Type B pancreatic cell (in vitro differentiated cells): ENCODE measurements around the gene NRIP1. TPM values are rescaled to one million over a fixed set of nuclear protein-coding genes. Genes with fewer than 3 reads are reported as not detected.

Experiments
- DNase-seq: peaks from one replicate; pipeline ENCODE4 v3.0.0; 2021; ENCODE audit warnings: mixed read lengths; ENCODE audit not compliant: unreplicated experiment; ENCODE audit errors: extremely low spot score
- H3K27ac Mint-ChIP-seq: 2 replicates; pipeline ENCODE4 v1.8.0; 2021; ENCODE audit warnings: mild to moderate bottlenecking, mixed read lengths
- H3K27me3 Mint-ChIP-seq: 2 replicates; pipeline ENCODE4 v1.8.0; 2021; ENCODE audit warnings: mixed read lengths
- H3K36me3 Mint-ChIP-seq: 2 replicates; pipeline ENCODE4 v1.8.0; 2021; ENCODE audit warnings: mixed read lengths
- H3K4me1 Mint-ChIP-seq: one replicate; pipeline ENCODE4 v1.8.0; 2021; ENCODE audit warnings: mixed read lengths; ENCODE audit not compliant: unreplicated experiment
- H3K4me3 Mint-ChIP-seq: 2 replicates; pipeline ENCODE4 v1.8.0; 2021; ENCODE audit warnings: mild to moderate bottlenecking, mixed read lengths
- H3K9me3 Mint-ChIP-seq: 2 replicates; pipeline ENCODE4 v1.8.0; 2021; ENCODE audit warnings: mixed read lengths
- CTCF ChIP-seq: fragments of 200-600 bp; sonication (generic); conservative IDR thresholded peaks from 2 replicates; pipeline ENCODE4 v1.5.0; 2021; ENCODE audit warnings: antibody characterized with exemption, mild to moderate bottlenecking
- total RNA-seq: library from RNA; stranded (reverse); gene quantifications from 2 replicates; pipeline ENCODE4 v1.2.1, GENCODE V29; 2021; ENCODE audit warnings: low replicate concordance

The NRIP1 gene
- total RNA-seq, 1 donor from 2014 or later, result 88.6 TPM

- Mint-ChIP-seq H3K4me1 (peaks cover 4% of the 10 kb centered on the region), H3K27me3 (no peaks in the 10 kb centered on the region), H3K9me3 (no peaks in the 10 kb centered on the region), H3K4me3 (no peak overlapping the region), H3K36me3 (no peaks in the 10 kb centered on the region), H3K27ac (no peak overlapping the region)
- no peak for TF ChIP-seq CTCF
- no peak for DNase-seq
Measured at GRCh38 chr21:14918527-14918926, 146.3 kb downstream of the NRIP1 start.

GRCh38 chr21:14917762-14918161 is 147.0 kb downstream of the NRIP1 start:
- no peak for TF ChIP-seq CTCF
- Mint-ChIP-seq H3K27me3 (no peaks in the 10 kb centered on the region), H3K9me3 (no peaks in the 10 kb centered on the region), H3K36me3 (no peaks in the 10 kb centered on the region), H3K4me3 (no peak overlapping the region), H3K4me1 (peaks cover 4% of the 10 kb centered on the region), H3K27ac (peak overlapping the region; percentile 20)
- DNase-seq, result no peak

GRCh38 chr21:14916676-14917141 is 148.1 kb downstream of the NRIP1 start:
- Mint-ChIP-seq H3K4me1 (peaks cover 4% of the 10 kb centered on the region), H3K4me3 (peak overlapping the region; percentile 64), H3K9me3 (no peaks in the 10 kb centered on the region), H3K27me3 (no peaks in the 10 kb centered on the region), H3K36me3 (no peaks in the 10 kb centered on the region), H3K27ac (peak overlapping the region; percentile 96)
- no peak for TF ChIP-seq CTCF
- no peak for DNase-seq

GRCh38 chr21:14913638-14914037 is 151.2 kb downstream of the NRIP1 start:
- no peaks in the 10 kb centered on the region for H3K9me3 Mint-ChIP-seq
- H3K4me3 Mint-ChIP-seq, result peak overlapping the region; percentile 41
- DNase-seq, result no peak
- H3K27me3 Mint-ChIP-seq, result no peaks in the 10 kb centered on the region
- peak overlapping the region; percentile 66 for H3K27ac Mint-ChIP-seq
- H3K36me3 Mint-ChIP-seq, result no peaks in the 10 kb centered on the region
- TF ChIP-seq CTCF, result no peak
- peaks cover 4% of the 10 kb centered on the region for H3K4me1 Mint-ChIP-seq

DNA sequence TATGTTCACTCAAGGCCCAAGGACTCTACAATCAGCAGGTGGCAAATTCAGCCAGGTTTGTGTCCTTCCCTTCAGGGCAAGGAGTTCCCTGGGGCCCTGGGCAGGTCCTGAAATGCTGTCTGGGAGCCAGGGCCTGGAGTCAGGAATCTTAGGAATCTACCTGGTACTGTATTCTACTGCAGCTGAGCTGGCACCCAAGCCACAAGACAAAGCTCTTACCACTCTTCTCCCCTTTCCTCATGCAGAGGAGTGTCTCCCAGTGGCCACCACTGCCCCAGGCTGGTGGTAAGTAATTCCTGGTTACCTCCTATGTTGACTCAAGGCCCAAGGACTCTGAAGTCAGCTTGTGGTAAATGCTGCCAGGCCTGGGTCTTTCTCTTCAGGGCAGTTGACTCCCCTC is 153.4 kb downstream of the NRIP1 start:
- no peaks in the 10 kb centered on the region for H3K9me3 Mint-ChIP-seq
- no peak for DNase-seq
- H3K4me1 Mint-ChIP-seq, result no peaks in the 10 kb centered on the region
- H3K27ac Mint-ChIP-seq, result no peak overlapping the region
- H3K4me3 Mint-ChIP-seq, result no peak overlapping the region
- no peaks in the 10 kb centered on the region for H3K36me3 Mint-ChIP-seq
- no peaks in the 10 kb centered on the region for H3K27me3 Mint-ChIP-seq
- no peak for TF ChIP-seq CTCF
